HuH-7 (cell line): Measurements from ENCODE around the gene SAPCD2.
"Not testable (repeated sequence)": the region's sequence is repeated elsewhere in the genome, so short reads cannot be mapped to it uniquely, and the experiment has no call there.

Experiments
- DNase-seq: peaks from one replicate; pipeline ENCODE4 v3.0.0; 2011; ENCODE audit warnings: low spot score

Gene SAPCD2

GRCh38 chr9:137064027-137064879 lies 6.1 kb downstream of the SAPCD2 start:
- peak; percentile 84 for DNase-seq

- DNase-seq, result no peak
Measured at GRCh38 chr9:137063311-137064026, 6.9 kb downstream of the SAPCD2 start.

- DNase-seq, result not testable (repeated sequence)
Measured at GRCh38 chr9:137062798-137063197, 7.6 kb downstream of the SAPCD2 start.

- no peak for DNase-seq
Measured at GRCh38 chr9:137062384-137062783, 8.0 kb downstream of the SAPCD2 start.

GRCh38 chr9:137058521-137059234 lies 11.7 kb downstream of the SAPCD2 start:
- DNase-seq, result no peak

- no peak for DNase-seq
Measured at GRCh38 chr9:137057545-137057944, 12.8 kb downstream of the SAPCD2 start.

GRCh38 chr9:137056739-137057415 lies 13.5 kb downstream of the SAPCD2 start:
- no peak for DNase-seq

- DNase-seq, result peak; percentile 77
Measured at GRCh38 chr9:137055385-137056364, 14.7 kb downstream of the SAPCD2 start.

- DNase-seq, result no peak
Measured at GRCh38 chr9:137054932-137055384, 15.4 kb downstream of the SAPCD2 start.

GRCh38 chr9:137053944-137054931 lies 16.1 kb downstream of the SAPCD2 start, which contains the start of gene ENTPD2:
TSS of gene ENTPD2 (minus strand) at chr9:137054061. CDS start at chr9:137053997, 64 bp downstream.
- DNase-seq, result peak; percentile 87

- no peak for DNase-seq
Measured at GRCh38 chr9:137052998-137053943, 17.1 kb downstream of the SAPCD2 start.

- no peak for DNase-seq
Measured at GRCh38 chr9:137052293-137052692, 18.1 kb downstream of the SAPCD2 start.

- no peak for DNase-seq
Measured at GRCh38 chr9:137051145-137051724, 19.1 kb downstream of the SAPCD2 start.

- DNase-seq, result no peak
Measured at GRCh38 chr9:137050570-137050969, 19.8 kb downstream of the SAPCD2 start.

GRCh38 chr9:137049544-137050449 lies 20.6 kb downstream of the SAPCD2 start:
- DNase-seq, result peak; percentile 90

- no peak for DNase-seq
Measured at GRCh38 chr9:137048655-137049543, 21.5 kb downstream of the SAPCD2 start.
